Measurements from ENCODE around the gene WNT16. TPM values are rescaled to one million over a fixed set of nuclear protein-coding genes. Genes with fewer than 3 reads are reported as not detected.
"Not testable (repeated sequence)": the region's sequence is repeated elsewhere in the genome, so short reads cannot be mapped to it uniquely, and the experiment has no call there.

WNT16 gene
- not detected in 2 replicates for total RNA-seq (2014; rRNA removed; shearing (Covaris generic))
- polyA plus RNA-seq (2015; cell fraction: cytosol; rRNA removed) = not detected in 2 replicates
- polyA plus RNA-seq (2015; cell fraction: nucleus; rRNA removed) = not detected in 2 replicates

- in situ Hi-C loops (cut with HindIII; ENCODE audit: low pct_unique_long_range_greater_than_20kb, low sequenced_read_pairs) = no loop called here
- no peak for DNase-seq (ENCODE audit: low read depth, low spot score)
These were observed at the start of gene WNT16 for GRCh38 chr7:121328508-121329190. Gene WNT16 (plus strand): TSS chr7:121329000. CDS start chr7:121329293, 293 bp downstream.

GRCh38 chr7:121279060-121279620 lies 49.7 kb upstream of the WNT16 start:
- DNase-seq (ENCODE audit: low read depth, low spot score) = no peak
- in situ Hi-C loops (cut with HindIII; ENCODE audit: low pct_unique_long_range_greater_than_20kb, low sequenced_read_pairs) = no loop called here

GRCh38 chr7:121279822-121280221 lies 49.0 kb upstream of the WNT16 start:
- DNase-seq (ENCODE audit: low read depth, low spot score) = no peak
- in situ Hi-C loops (cut with HindIII; ENCODE audit: low pct_unique_long_range_greater_than_20kb, low sequenced_read_pairs) = no loop called here

- no peak for DNase-seq (ENCODE audit: low read depth, low spot score)
- in situ Hi-C loops (cut with HindIII; ENCODE audit: low pct_unique_long_range_greater_than_20kb, low sequenced_read_pairs) = no loop called here
These were observed 48.1 kb upstream of the WNT16 start for GRCh38 chr7:121280656-121281055.

GRCh38 chr7:121282129-121282528 lies 46.7 kb upstream of the WNT16 start:
- DNase-seq (ENCODE audit: low read depth, low spot score) = no peak
- in situ Hi-C loops (cut with HindIII; ENCODE audit: low pct_unique_long_range_greater_than_20kb, low sequenced_read_pairs) = no loop called here

GRCh38 chr7:121285066-121285667 lies 43.6 kb upstream of the WNT16 start:
- in situ Hi-C loops (cut with HindIII; ENCODE audit: low pct_unique_long_range_greater_than_20kb, low sequenced_read_pairs) = no loop called here

GRCh38 chr7:121286186-121286585 lies 42.6 kb upstream of the WNT16 start:
- no peak for DNase-seq (ENCODE audit: low read depth, low spot score)
- in situ Hi-C loops (cut with HindIII; ENCODE audit: low pct_unique_long_range_greater_than_20kb, low sequenced_read_pairs) = no loop called here

More at GRCh38 chr7:121285066-121285667, 43.6 kb upstream of the WNT16 start:
- no peak for DNase-seq (ENCODE audit: low read depth, low spot score)

- in situ Hi-C loops (cut with HindIII; ENCODE audit: low pct_unique_long_range_greater_than_20kb, low sequenced_read_pairs) = no loop called here
These were observed 41.8 kb upstream of the WNT16 start for GRCh38 chr7:121286742-121287734.

GRCh38 chr7:121288894-121289293 lies 39.9 kb upstream of the WNT16 start:
- in situ Hi-C loops (cut with HindIII; ENCODE audit: low pct_unique_long_range_greater_than_20kb, low sequenced_read_pairs) = no loop called here
- no peak for DNase-seq (ENCODE audit: low read depth, low spot score)

More at GRCh38 chr7:121286742-121287734, 41.8 kb upstream of the WNT16 start:
- no peak for DNase-seq (ENCODE audit: low read depth, low spot score)

GRCh38 chr7:121289930-121290329 lies 38.9 kb upstream of the WNT16 start:
- DNase-seq (ENCODE audit: low read depth, low spot score); in situ Hi-C loops (cut with HindIII; ENCODE audit: low pct_unique_long_range_greater_than_20kb, low sequenced_read_pairs): not testable (repeated sequence)

- no peak for DNase-seq (ENCODE audit: low read depth, low spot score)
- in situ Hi-C loops (cut with HindIII; ENCODE audit: low pct_unique_long_range_greater_than_20kb, low sequenced_read_pairs) = no loop called here
These were observed 34.3 kb upstream of the WNT16 start for GRCh38 chr7:121294448-121294992.

- peak; percentile 47 for DNase-seq (ENCODE audit: low read depth, low spot score)
- in situ Hi-C loops (cut with HindIII; ENCODE audit: low pct_unique_long_range_greater_than_20kb, low sequenced_read_pairs) = no loop called here
These were observed 31.0 kb upstream of the WNT16 start for GRCh38 chr7:121297843-121298242.

- no peak for DNase-seq (ENCODE audit: low read depth, low spot score)
- in situ Hi-C loops (cut with HindIII; ENCODE audit: low pct_unique_long_range_greater_than_20kb, low sequenced_read_pairs) = no loop called here
These were observed 30.0 kb upstream of the WNT16 start for GRCh38 chr7:121298831-121299239.

GRCh38 chr7:121300685-121301420 lies 27.9 kb upstream of the WNT16 start:
- in situ Hi-C loops (cut with HindIII; ENCODE audit: low pct_unique_long_range_greater_than_20kb, low sequenced_read_pairs) = no loop called here
- no peak for DNase-seq (ENCODE audit: low read depth, low spot score)

GRCh38 chr7:121301446-121302213 lies 27.2 kb upstream of the WNT16 start:
- DNase-seq (ENCODE audit: low read depth, low spot score) = no peak
- in situ Hi-C loops (cut with HindIII; ENCODE audit: low pct_unique_long_range_greater_than_20kb, low sequenced_read_pairs) = no loop called here

- no peak for DNase-seq (ENCODE audit: low read depth, low spot score)
- in situ Hi-C loops (cut with HindIII; ENCODE audit: low pct_unique_long_range_greater_than_20kb, low sequenced_read_pairs) = no loop called here
These were observed 26.5 kb upstream of the WNT16 start for GRCh38 chr7:121302214-121302745.
